Measurements from ENCODE around the gene RUNX3. TPM values are rescaled to one million over a fixed set of nuclear protein-coding genes. Genes with fewer than 3 reads are reported as not detected.

The RUNX3 gene
- total and polyA plus RNA-seq, 2 donors (not counting 1 experiment from before 2014, with no cell fraction given), result 86.0 to 127 TPM

- H3K4me3 Mint-ChIP-seq, result peak overlapping the region; percentile 70
- peaks cover 39 to 55% of the 10 kb centered on the region in 2 donors for H3K4me1 ChIP-seq (ENCODE audit: control insufficient read depth in 2 of 2, insufficient read depth in 2 of 2, low read length in 2 of 2)
- H3K79me2 ChIP-seq (ENCODE audit: control insufficient read depth, insufficient read depth, low read length), result peaks cover 29% of the 10 kb centered on the region
- ChIA-PET POLR2A (interaction anchor here (0.7 to 3.1 kb wide), 4 partner anchors 25 to 101 kb away, joined by 3 to 15 read pairs (median 4); no protein-coding TSS in a partner anchor), CTCF (interaction anchor here (0.7 to 14.6 kb wide), 12 partner anchors 9 to 270 kb away, joined by 4 to 320 read pairs (median 6); no protein-coding TSS in a partner anchor)
- H3K27me3 ChIP-seq (replicated peaks in 1 of 4; ENCODE audit: control extremely low read depth in 1 of 4, control insufficient read depth in 3 of 4, insufficient read depth in 4 of 4, low read length in 3 of 4), result no peaks in the 10 kb centered on the region
- WGBS (ENCODE audit: insufficient coverage), result 36% methylated on average over 16 of the region's 16 CpGs
- no peaks in the 10 kb centered on the region for H3K36me3 ChIP-seq (replicated peaks in 1 of 2; ENCODE audit: control extremely low read depth in 1 of 2, control insufficient read depth in 1 of 2, extremely low read depth in 1 of 2, insufficient read depth in 2 of 2, low read length in 1 of 2)
- no peaks in the 10 kb centered on the region for H3K9me3 Mint-ChIP-seq (ENCODE audit: insufficient read depth)
- no peak overlapping the region for H2AFZ ChIP-seq (ENCODE audit: insufficient read depth, low read depth, low read length, poor library complexity, severe bottlenecking)
- peak overlapping the region; percentile 74 for H3K27ac Mint-ChIP-seq
- no peak for TF ChIP-seq EZH2 (IDR thresholded peaks at IDR 0.05; ENCODE audit: borderline replicate concordance, insufficient read depth, low read depth, low read length, poor library complexity, severe bottlenecking)
- TF ChIP-seq CTCF (IDR thresholded peaks at IDR 0.05), result no peak
- peaks cover 7% of the 10 kb centered on the region for H4K20me1 ChIP-seq (ENCODE audit: control insufficient read depth, insufficient read depth, low read length, poor library complexity, severe bottlenecking)
- ATAC-seq (ENCODE audit: low read depth) (no peak), DNase-seq (peak; percentile 68)
- no peak overlapping the region for H3K27ac ChIP-seq (ENCODE audit: low read length in 2 of 2)
- no peak overlapping the region for H3K4me3 ChIP-seq (ENCODE audit: control extremely low read depth in 1 of 5, extremely low read depth in 1 of 5, insufficient read depth in 1 of 5, low read depth in 2 of 5, low read length in 4 of 5)
- H3K4me2 ChIP-seq (replicated peaks; ENCODE audit: low read depth, low read length, poor library complexity, severe bottlenecking), result peak overlapping the region; percentile 35
- H3K4me1 Mint-ChIP-seq, result peaks cover 48% of the 10 kb centered on the region
- intact Hi-C loops (cut with micrococcal nuclease), result loop anchor here (2.0 to 5.0 kb wide), 2 partner anchors 22 to 273 kb away; no protein-coding TSS in a partner anchor
- H3K9me3 ChIP-seq (ENCODE audit: control extremely low read depth in 1 of 3, control insufficient read depth in 2 of 3, insufficient read depth in 1 of 3, low read length in 2 of 3), result peaks cover 0 to 3% (median 0%) of the 10 kb centered on the region in 3 donors
- H3K27me3 Mint-ChIP-seq, result no peaks in the 10 kb centered on the region
- H3K9ac ChIP-seq (ENCODE audit: low read length), result no peak overlapping the region
Measured at GRCh38 chr1:24934310-24935195, 4.5 kb upstream of the RUNX3 start.
